Skeletal muscle cell (primary cell): ENCODE data around the gene RAPGEF6.
A peak's percentile ranks its signal among the peaks of the same experiment; 100 is the strongest.

Source experiments
- DNase-seq: peaks from one replicate; pipeline ENCODE4 v3.0.0-alpha.2; 2010; ENCODE audit warnings: low read depth
- H3K4me3 ChIP-seq: 2 replicates; pipeline ENCODE4 v1.5.1; 2011; ENCODE audit warnings: low read depth, mild to moderate bottlenecking, control low read depth, low read length, moderate library complexity

Gene RAPGEF6

GRCh38 chr5:131575660-131576227, 59.3 kb downstream of the RAPGEF6 start:
- H3K4me3 ChIP-seq = no peak overlapping the region
- no peak for DNase-seq

DNA sequence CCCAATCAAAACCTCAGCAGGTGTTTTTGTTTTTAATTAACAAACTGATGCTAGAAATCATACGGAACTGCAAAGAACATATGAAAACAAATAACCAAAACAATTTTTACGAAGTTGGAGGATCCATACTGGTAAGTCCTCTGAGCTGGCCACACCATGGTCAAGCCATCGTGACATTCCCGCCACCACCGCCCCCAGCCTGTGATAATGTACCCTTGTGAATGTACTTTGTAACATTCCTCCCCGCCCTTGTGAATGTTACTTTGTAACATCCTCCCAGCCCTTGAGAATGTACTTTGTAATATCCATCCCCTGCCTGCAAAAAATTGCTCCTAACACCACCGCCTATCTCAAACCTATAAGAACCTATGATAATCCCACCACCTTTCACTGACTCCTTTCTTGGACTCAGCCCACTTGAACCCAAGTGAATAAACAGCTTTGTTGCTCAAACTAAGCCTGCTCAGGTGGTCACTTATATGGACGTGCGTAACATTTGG, 63.3 kb downstream of the RAPGEF6 start:
- H3K4me3 ChIP-seq = no peak overlapping the region
- no peak for DNase-seq

GRCh38 chr5:131570757-131571156, 64.3 kb downstream of the RAPGEF6 start:
- DNase-seq = no peak
- no peak overlapping the region for H3K4me3 ChIP-seq

DNA sequence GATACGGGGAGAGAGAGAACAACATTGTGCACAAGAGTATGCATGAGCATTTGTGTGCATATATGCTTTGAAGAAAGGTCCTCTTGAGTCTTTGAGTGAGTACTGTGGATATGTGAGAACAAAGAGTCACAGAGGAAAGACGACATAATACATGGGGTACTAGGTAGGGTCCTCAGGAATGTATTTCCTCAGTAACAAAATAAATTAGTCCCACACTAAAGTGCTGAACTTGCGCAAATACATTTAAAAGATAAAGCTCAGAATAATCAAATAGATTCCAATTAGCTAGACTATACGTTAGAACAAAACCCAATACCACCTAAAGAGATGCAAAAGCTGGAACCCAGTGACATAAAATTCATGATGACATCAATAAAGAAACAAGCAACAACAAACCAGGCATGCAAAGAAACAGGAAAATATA, 70.8 kb downstream of the RAPGEF6 start:
- DNase-seq = no peak
- H3K4me3 ChIP-seq = no peak overlapping the region

DNA sequence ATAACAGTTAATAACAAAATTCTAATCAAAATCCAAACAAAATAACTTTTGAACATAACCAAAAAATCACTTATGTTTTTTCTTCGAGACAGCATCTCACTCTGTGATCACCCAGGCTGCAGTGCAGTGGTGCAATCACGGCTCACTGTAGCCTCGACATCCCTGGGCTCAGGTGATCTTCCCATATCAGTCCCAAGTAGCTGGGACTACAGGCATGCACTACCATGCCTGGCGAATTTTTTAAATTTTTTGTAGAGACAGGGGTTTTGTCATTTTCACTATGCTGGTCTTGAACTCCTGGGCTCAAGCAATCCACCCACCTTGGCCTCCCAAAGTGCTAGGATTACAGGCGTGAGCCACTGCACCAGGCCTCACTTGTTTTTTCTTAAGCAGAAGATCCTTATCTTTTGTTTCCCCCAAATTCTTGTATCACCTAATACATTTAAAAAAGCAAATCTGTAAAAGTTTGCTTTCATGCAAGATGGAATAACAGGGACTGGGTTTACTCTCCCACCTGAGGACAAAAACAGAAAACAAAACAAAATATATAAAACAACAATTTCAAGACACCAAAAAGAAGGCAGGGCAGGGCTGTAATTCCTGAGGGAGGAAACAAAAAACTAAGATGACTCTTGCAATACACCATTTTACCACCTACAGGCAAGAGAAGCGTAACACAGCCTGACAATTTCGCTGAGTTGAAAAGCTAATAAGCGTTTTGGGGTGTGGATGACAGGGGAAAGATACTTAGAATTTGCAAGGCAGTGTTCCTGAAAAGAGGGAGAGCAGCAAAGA, 71.4 kb downstream of the RAPGEF6 start:
- no peak for DNase-seq
- H3K4me3 ChIP-seq = no peak overlapping the region

DNA sequence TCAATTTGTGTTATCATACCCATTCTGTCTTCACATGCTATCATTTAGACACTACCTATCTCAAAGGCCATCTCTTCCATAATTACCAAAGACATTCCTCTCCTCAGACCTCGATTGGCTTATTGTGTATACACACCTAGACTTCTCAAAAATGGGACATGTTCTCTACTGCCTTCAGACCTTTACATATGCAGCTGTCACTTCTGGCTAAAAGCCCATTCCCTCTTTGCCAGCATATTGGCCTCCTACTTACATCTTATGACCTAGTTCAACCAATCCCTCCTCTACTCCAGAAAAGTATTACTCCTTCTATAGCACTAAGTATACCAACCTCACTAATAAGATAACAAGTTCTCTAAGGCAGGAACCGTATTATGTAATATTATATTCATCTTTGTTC, 84.4 kb downstream of the RAPGEF6 start:
- no peak overlapping the region for H3K4me3 ChIP-seq
- DNase-seq = no peak

DNA sequence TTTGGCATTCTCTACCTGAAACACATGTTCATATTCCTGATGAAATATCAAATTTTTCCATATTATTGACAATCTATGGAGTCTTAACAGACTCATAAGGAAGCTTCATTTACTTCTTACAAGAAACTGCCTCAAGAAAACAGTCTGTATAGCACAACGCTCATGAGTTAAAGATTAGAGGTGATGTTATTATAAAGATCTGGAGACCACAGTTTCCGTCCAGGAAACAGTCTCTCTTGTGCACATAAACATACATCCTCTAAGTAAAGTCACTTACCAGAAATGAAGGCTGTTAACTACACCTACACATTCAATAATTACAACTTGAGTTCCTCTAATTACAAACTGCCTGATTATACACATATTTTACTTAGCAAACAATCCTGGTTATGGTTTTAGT, 86.9 kb downstream of the RAPGEF6 start:
- DNase-seq = no peak
- H3K4me3 ChIP-seq = no peak overlapping the region

DNA sequence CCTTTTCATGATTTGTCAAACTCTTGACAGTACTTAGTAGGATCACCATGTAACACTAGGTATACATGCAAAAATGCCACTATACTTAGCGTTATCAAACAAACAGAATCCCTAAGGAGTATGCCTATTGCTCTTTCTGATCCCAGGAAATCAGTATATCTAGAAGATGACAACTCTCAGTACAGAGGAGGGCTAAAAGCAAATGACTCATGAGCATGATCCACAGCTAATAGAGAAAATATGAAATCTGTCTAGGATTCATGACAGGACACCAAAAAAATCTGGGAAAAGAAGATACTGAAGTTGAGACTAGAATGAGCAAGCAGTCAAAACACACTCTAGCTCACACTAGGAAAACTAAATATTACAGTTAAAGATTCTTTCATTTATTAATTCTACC, 89.2 kb downstream of the RAPGEF6 start:
- no peak overlapping the region for H3K4me3 ChIP-seq
- DNase-seq = peak; percentile 20

- no peak overlapping the region for H3K4me3 ChIP-seq
- no peak for DNase-seq
Measured at GRCh38 chr5:131542723-131543122, 92.3 kb downstream of the RAPGEF6 start.

GRCh38 chr5:131541762-131542161, 93.3 kb downstream of the RAPGEF6 start:
- no peak overlapping the region for H3K4me3 ChIP-seq
- no peak for DNase-seq

DNA sequence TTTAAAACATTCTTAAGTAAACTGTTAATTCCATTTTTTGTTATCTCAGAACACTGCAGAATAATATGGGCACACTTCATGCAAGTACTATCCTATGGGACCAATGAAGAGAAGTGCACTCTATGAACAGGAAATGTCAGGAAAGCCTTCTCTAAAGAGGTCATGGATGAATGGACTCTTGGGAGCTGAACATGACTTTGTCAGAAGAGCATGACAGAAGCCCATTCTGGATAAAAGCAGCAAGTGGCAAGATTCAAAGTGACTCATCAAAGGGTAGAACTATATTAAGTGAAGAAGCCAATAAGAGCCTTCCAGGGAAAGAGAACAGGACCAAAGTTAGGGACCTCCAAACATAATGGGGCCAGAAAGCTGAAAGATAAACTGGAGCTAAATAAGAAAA, 94.0 kb downstream of the RAPGEF6 start:
- no peak for DNase-seq
- H3K4me3 ChIP-seq = no peak overlapping the region

DNA sequence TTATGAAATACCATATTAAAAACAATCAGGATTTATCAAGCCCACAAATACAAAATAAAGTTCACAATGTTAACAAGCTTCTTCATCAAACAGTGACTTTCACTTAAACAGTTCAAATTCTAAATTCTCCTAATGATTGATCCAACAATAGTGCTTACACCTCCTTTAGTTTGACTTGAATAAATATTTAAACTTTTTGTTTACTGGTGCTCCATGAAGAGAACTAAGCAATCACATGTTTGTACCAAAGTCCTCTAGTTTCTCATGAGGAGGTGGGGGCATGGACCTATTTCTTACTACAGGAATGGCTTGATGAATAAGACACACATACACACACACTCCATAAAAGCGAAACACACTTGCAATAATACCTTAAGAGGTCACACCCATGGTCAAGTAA, 95.8 kb downstream of the RAPGEF6 start:
- DNase-seq = no peak
- H3K4me3 ChIP-seq = no peak overlapping the region

GRCh38 chr5:131538177-131538593, 96.8 kb downstream of the RAPGEF6 start:
- H3K4me3 ChIP-seq = no peak overlapping the region
- DNase-seq = peak; percentile 39

DNA sequence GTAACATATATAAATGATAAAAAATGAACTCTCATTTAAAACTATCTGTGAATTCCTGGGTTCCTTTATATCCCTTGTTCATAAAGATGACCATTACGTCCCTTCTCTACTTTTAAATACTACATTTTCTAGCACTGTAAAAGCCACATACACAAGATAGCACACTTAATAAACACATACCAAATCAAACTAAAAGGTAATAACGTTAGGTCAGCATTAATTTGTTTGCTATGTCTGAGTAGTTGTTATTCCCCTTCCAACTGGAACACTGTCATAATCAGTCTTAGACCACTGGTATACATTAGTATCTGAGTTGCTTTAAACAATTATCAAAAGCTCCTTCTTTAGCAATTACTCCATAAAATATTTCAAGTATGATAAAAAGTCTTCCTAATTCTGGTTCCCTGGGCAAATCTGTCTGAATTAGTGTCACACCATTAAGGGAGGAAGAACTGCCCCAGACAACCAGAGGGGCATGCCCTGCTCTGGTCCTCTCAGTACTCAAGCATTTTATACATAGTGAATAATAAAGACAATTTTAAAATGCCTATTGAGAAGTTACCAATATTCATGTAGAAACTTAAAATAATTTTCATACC, 98.1 kb downstream of the RAPGEF6 start:
- no peak overlapping the region for H3K4me3 ChIP-seq
- no peak for DNase-seq

GRCh38 chr5:131536211-131536826, 98.7 kb downstream of the RAPGEF6 start:
- DNase-seq = peak; percentile 25
- H3K4me3 ChIP-seq = no peak overlapping the region

DNA sequence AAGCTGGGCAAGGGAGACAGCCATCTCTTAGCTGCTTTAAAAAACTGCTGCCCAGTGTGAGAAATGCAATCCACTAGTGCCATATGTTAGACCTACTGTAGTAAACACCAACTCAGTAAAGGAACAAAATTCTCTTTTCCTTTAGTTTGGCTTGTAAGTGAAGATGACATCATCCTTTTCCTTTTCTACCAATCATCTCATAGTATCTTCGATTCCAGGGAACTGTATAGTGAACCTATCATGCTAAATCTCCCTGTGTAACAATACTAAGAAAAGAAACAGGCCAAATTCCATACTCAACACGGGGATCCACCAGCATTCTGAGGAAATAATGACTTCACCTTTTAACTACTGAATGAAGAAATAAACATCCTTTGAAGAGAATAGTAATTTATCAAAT, 100.1 kb downstream of the RAPGEF6 start:
- DNase-seq = no peak
- H3K4me3 ChIP-seq = no peak overlapping the region

DNA sequence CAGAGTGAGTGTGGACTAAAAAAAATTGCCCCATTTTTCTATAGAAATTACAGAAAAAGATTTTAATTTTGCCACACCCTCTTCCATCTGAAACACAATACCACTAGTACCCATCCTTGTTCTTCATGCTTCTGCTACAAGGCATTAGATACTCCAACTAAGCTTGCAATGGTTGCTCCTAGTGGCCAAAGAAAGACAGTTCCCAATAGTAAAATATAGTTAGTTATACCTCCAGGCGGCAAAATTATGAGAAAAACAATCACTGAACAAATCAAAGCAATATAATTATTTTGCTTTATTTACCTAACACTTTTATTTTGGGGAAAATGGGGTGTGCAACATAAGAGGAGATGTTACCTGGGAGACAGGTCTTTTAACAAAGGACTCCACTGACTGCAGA, 101.2 kb downstream of the RAPGEF6 start:
- H3K4me3 ChIP-seq = no peak overlapping the region
- DNase-seq = no peak

GRCh38 chr5:131532031-131532640, 102.9 kb downstream of the RAPGEF6 start:
- H3K4me3 ChIP-seq = no peak overlapping the region
- no peak for DNase-seq

- H3K4me3 ChIP-seq = no peak overlapping the region
- no peak for DNase-seq
Measured at GRCh38 chr5:131530706-131531331, 104.2 kb downstream of the RAPGEF6 start.
